ENCODE results near the gene MESP1.
"Not testable (repeated sequence)": the region's sequence is repeated elsewhere in the genome, so short reads cannot be mapped to it uniquely, and the experiment has no call there.

Gene MESP1

GRCh38 chr15:89750560-89751542, at the start of gene MESP1:
TSS of gene MESP1 (minus strand) at chr15:89751249. CDS start at chr15:89751231, 18 bp downstream.
- DNase-seq, result peak; percentile 90

DNA sequence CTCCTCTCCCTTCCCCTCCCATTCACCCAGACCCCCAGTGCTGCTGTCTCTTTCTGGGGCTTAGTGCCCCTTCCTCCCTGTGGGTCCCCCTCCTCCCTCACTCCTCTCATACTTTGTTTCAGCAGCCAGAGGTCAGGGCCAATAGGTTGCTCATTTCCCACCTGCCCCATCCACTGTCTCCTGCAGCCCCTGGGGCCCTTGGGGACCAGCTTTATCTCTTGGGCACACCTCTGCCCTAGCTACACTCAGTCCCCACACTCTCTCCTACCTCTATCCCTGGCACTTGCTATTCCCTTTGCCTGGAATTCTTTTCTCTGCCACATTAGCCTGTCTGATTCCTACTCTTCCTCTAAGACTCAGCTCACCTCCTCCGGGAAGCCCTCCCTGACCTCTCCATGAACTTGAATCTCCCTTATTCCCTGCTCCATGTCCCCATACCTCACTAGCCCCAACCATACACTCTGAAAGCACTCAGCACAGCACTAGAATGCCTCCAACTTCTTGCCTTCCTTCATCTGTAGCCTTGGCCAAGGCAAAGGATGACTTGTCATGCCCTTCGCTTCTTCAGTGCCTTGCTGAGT, 49.0 kb upstream of the MESP1 start:
- DNase-seq, result no peak

DNA sequence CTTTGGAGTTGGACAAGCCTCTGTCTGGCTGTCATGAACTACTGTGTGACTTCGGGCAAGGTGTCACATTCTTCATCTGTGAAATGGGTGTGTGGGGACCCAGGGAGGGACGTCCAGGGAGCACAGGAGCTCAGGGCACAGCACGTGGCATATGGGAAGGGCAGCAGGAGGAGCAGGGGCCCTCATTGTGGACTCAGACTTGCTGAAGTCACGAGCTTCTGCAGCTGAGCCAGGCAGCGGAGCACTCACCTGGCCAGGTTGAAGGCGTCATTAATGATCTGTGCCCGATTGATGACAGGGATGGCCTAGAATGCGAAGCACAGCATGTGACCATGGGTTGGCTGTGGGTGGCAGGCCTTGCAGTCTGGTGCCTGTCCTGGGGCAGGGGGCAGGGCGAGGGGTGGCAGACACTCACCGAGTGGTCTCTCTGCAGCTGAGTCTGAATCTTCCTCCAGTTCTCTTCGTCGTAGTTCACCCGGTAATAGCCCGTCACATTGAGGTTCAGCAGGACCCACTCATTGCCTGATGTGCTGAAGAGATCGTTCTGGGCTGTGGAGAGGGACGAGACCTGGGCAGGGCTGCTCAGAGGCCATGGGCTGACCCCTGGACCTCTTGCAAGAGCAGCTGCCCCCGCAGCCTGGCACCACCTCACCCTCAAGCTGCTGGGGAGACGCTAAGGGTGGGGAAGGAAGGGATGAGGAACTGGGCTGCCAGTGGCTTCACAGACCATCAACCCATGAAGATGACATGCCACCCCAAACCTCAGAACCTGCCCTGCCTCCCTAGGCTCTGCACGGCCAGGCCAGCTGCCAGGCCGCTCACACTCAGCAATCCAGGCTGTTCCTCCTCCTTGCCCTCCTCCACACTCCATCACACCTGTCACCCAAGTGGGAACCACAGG, 48.2 kb upstream of the MESP1 start:
- DNase-seq, result no peak

GRCh38 chr15:89797678-89798201, 46.7 kb upstream of the MESP1 start:
- no peak for DNase-seq

DNA sequence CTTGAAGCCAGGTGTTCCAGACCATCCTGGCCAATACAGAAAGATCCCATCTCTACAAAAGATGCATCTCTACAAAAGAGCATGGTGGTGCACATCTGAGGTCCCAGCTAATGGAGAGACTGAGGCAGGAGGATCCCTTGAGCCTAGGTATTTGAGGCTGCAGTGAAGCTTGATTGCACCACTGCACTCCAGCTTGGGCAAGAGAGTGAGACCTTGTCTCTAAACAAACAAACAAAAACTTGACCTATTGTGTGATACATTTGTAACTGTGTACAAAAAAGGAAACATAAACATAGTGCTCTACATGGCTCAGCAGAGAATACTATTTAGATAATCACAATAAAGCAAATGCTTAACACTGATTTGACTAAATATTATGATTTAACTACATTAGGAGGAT, 44.9 kb upstream of the MESP1 start:
- DNase-seq, result no peak

DNA sequence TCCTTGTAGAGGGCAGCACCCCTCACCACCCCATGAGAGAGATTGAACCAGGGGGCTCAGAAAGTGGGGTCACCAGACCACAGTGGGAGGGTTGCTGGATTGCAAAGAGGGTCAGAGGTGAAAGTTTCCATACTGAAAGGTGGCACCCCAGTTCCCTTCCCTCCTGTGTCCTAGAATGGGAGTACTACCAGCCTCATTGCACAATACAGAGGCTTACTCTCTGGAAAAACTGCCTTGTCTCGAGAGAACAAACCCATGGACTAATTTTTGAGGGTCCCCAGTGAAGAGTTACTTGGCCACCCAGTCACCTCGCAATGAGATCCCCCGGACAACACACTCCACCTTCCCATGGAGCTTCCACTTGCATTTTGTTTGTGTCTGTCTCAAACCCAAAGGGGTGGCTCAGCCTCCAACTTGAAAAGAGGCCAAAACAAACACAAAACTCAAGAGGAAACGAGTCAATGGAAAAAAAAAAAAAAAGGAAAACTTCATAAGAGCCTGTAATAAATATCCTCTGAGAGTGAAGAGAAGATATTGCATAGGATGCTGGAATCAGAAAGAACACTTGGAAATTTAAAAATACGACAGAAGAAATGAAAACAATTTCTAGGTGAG, 43.7 kb upstream of the MESP1 start:
- no peak for DNase-seq

- no peak for DNase-seq
These were observed 41.2 kb upstream of the MESP1 start for GRCh38 chr15:89792106-89792805.

- DNase-seq, result no peak
These were observed 39.6 kb upstream of the MESP1 start for GRCh38 chr15:89790661-89791060.

GRCh38 chr15:89790206-89790605, 39.2 kb upstream of the MESP1 start:
- DNase-seq, result no peak

DNA sequence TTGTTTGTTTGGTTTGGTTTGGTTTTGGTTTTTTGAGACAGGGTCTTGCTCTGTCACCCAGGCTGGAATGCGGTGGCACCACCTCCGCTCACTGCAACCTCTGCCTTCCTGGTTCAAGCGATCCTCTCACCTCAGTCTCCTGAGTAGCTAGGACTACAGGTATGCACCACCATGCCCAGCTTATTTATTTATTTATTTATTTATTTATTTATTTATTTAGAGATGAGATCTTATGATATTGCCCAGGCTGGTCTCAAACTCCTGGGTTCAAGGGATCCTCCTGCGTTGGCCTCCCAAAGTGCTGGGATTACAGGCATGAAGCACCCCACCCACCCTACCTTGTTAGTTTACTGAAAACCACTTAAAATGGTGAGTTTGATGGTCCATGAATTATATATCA, 37.5 kb upstream of the MESP1 start:
- not testable (repeated sequence) for DNase-seq

GRCh38 chr15:89787944-89788343, 36.9 kb upstream of the MESP1 start:
- DNase-seq, result no peak

GRCh38 chr15:89785774-89786140, 34.7 kb upstream of the MESP1 start:
- DNase-seq, result no peak

GRCh38 chr15:89785064-89785773, 34.2 kb upstream of the MESP1 start:
- DNase-seq, result no peak

- no peak for DNase-seq
These were observed 33.6 kb upstream of the MESP1 start for GRCh38 chr15:89784686-89784960.

GRCh38 chr15:89783861-89784685, 33.0 kb upstream of the MESP1 start:
- no peak for DNase-seq

- no peak for DNase-seq
These were observed 32.2 kb upstream of the MESP1 start for GRCh38 chr15:89783111-89783860.

DNA sequence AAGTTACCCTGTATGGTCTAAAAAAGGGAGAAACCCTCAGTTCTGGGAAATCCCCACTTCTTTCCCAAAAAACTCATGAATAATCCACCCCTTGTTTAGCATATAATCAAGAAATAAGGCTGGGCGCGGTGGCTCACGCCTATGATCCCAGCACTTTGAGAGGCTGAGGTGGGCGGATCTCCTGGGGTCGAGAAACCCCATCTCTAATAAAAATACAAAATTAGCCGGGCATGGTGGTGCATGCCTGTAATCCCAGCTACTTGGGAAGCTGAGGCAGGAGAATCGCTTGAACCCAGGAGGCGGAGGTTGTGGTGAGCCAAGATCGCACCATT, 31.5 kb upstream of the MESP1 start:
- not testable (repeated sequence) for DNase-seq

DNA sequence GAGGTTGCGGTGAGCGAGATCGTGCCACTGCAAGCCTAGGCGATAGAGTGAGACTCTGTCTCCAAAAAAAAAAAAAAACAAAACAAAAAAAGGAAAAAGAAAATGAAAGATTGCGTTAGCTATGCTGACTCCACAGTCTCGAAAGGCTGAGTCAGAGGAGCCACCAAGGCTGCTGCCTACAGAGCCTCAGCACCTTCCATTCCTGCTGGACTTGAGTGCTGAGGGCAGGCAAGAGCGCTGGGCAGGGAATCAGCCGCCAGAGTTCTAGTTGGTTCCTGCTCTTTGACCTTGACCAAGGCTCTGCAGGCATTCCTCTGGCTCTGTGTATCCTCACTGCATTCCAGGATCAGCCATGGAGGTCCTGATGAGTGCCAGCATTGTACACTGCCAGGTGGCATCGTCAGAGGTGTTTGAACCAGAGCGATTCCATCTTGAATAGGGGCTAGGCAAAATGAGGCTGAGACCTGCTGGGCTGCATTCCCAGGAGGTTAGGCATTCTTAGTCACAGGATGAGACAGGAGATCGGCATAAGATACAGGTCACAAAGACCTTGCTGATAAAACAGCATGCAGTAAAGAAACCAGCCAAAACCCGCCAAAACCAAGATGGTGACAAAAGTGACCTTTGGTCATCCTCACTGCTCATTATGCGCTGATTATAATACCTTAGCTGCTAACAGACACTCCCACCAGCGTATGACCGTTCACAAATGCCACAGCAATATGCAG, 31.0 kb upstream of the MESP1 start:
- DNase-seq, result no peak

DNA sequence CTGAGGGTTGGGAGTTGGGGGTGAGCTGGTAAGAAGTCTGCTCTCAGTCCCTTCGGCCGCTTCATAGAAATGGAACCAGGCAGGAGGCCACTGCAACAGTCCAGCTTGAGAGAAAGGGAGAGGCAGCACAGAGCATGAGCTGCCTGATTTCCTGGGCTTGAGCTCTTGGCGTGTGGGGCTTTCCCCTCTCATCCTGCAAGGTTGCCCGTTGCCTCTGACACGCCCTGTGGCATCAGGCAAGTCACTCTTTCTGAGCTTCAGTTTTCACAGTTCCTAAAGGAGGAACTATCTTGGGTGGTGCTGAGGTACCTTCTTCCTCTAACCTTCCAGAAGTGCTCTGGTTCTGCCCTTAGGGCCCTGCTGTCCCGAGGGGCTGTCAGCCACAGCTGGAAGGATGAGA, 30.0 kb upstream of the MESP1 start:
- DNase-seq, result no peak
